IMR-90 (cell line): ENCODE measurements around the gene CACNA2D4. TPM values are rescaled to one million over a fixed set of nuclear protein-coding genes. Genes with fewer than 3 reads are reported as not detected.

ENCODE experiments used
- ATAC-seq: fragments of 200-7000 bp; cut with Tn5 transposase; 2 replicates; pipeline ENCODE4 v1.9.1; 2020; ENCODE audit warnings: low read depth, mild to moderate bottlenecking, moderate library complexity
- BruUV-seq: library from RNA; stranded (reverse); fragments of 400-500 nt; replicated peaks from 2 replicates; lab custom pipeline; 2021; lab: Mats Ljungman, UMichigan
- CTCF ChIA-PET: fragments of 300-600 bp; formaldehyde crosslinking; extraction: SDS; loops from one replicate; lab custom pipeline; 2021; ENCODE audit warnings: antibody characterized with exemption; lab: Yijun Ruan, JAX
- POLR2A ChIA-PET: fragments of 300-600 bp; sonication (Branson Sonifier 250); formaldehyde crosslinking; loops from one replicate; lab custom pipeline; 2022; ENCODE audit warnings: antibody characterized with exemption; ENCODE audit not compliant: unreplicated experiment; lab: Charles Lee
- DNase-seq: peaks from one replicate; pipeline ENCODE4 v3.0.0; 2013
- H2AFZ ChIP-seq: replicated peaks from 2 replicates; pipeline ENCODE3; 2013; ENCODE audit warnings: low read length, mild to moderate bottlenecking; ENCODE audit not compliant: poor library complexity
- H2AK5ac ChIP-seq: 2 replicates; pipeline ENCODE4 v1.6.1; 2013; ENCODE audit warnings: low read depth, low read length, inconsistent platforms
- H2AK9ac ChIP-seq: replicated peaks from 2 replicates; pipeline ENCODE3; 2013; ENCODE audit warnings: mild to moderate bottlenecking, low read depth, low read length, moderate library complexity; ENCODE audit not compliant: poor library complexity
- H2BK120ac ChIP-seq: 2 replicates; pipeline ENCODE4 v1.6.1; 2013; ENCODE audit warnings: low read depth, low read length, inconsistent platforms
- H2BK15ac ChIP-seq: 3 replicates; pipeline ENCODE4 v1.6.1; 2013; ENCODE audit warnings: low read depth, low read length, inconsistent platforms
- H2BK20ac ChIP-seq: 2 replicates; pipeline ENCODE4 v1.6.1; 2013; ENCODE audit warnings: low read depth, mild to moderate bottlenecking, inconsistent platforms, low read length, moderate library complexity
- H2BK5ac ChIP-seq: 2 replicates; pipeline ENCODE4 v1.6.1; 2013; ENCODE audit warnings: mild to moderate bottlenecking, low read depth, low read length, inconsistent platforms; ENCODE audit not compliant: poor library complexity, severe bottlenecking
- H3K14ac ChIP-seq: replicated peaks from 2 replicates; pipeline ENCODE4 v1.6.1; 2013; ENCODE audit warnings: low read depth, low read length, inconsistent platforms
- H3K18ac ChIP-seq: 2 replicates; pipeline ENCODE4 v1.6.1; 2013; ENCODE audit warnings: low read depth, low read length, control low read depth
- H3K23ac ChIP-seq: 2 replicates; pipeline ENCODE4 v1.6.1; 2013; ENCODE audit warnings: low read depth, low read length, inconsistent platforms
- H3K27ac ChIP-seq: 2 replicates; pipeline ENCODE4 v1.5.1; 2013; ENCODE audit warnings: mild to moderate bottlenecking, control low read depth, low read length; ENCODE audit not compliant: insufficient read depth
- H3K27me3 ChIP-seq: 2 replicates; pipeline ENCODE4 v1.6.1; 2013; ENCODE audit warnings: low read length; ENCODE audit not compliant: control insufficient read depth, insufficient read depth
- H3K36me3 ChIP-seq: 2 replicates; pipeline ENCODE4 v1.6.1; 2013; ENCODE audit warnings: low read length, mixed read lengths; ENCODE audit not compliant: control insufficient read depth, insufficient read depth
- H3K4ac ChIP-seq: 2 replicates; pipeline ENCODE4 v1.6.1; 2013; ENCODE audit warnings: low read depth, low read length, inconsistent platforms
- H3K4me1 ChIP-seq: 2 replicates; pipeline ENCODE4 v1.6.1; 2013; ENCODE audit warnings: low read length, mixed read lengths; ENCODE audit not compliant: control insufficient read depth, insufficient read depth
- H3K4me2 ChIP-seq: 2 replicates; pipeline ENCODE4 v1.6.1; 2013; ENCODE audit warnings: low read depth, mild to moderate bottlenecking, control low read depth, low read length, moderate library complexity
- H3K4me3 ChIP-seq: 2 replicates; pipeline ENCODE4 v1.5.1; 2013; ENCODE audit warnings: low read depth, mild to moderate bottlenecking, control low read depth, low read length, moderate library complexity; ENCODE audit not compliant: insufficient read depth
- H3K56ac ChIP-seq: 2 replicates; pipeline ENCODE4 v1.6.1; 2013; ENCODE audit warnings: low read length, inconsistent platforms; ENCODE audit not compliant: insufficient read depth; ENCODE audit errors: extremely low read depth
- H3K79me1 ChIP-seq, 2 experiments: 2 replicates each; pipeline ENCODE4 v1.6.1; 2013; ENCODE audit warnings: low read length in 2 of 2, inconsistent platforms in 1 of 2, low read depth in 1 of 2
- H3K9ac ChIP-seq: 2 replicates; pipeline ENCODE4 v1.6.1; 2013; ENCODE audit warnings: low read depth, low read length, control low read depth
- H3K9me1 ChIP-seq: 2 replicates; pipeline ENCODE4 v1.6.1; 2013; ENCODE audit warnings: low read length, inconsistent platforms; ENCODE audit not compliant: insufficient read depth
- H3K9me3 ChIP-seq: 2 replicates; pipeline ENCODE4 v1.6.1; 2013; ENCODE audit warnings: low read length; ENCODE audit not compliant: control insufficient read depth, insufficient read depth
- H4K20me1 ChIP-seq: 2 replicates; pipeline ENCODE4 v1.6.1; 2013; ENCODE audit warnings: low read length, inconsistent platforms; ENCODE audit not compliant: insufficient read depth
- H4K5ac ChIP-seq: 2 replicates; pipeline ENCODE4 v1.6.1; 2013; ENCODE audit warnings: mild to moderate bottlenecking, low read depth, low read length, control low read depth
- H4K8ac ChIP-seq, 2 experiments: 2 replicates each; pipeline ENCODE4 v1.6.1; 2013; ENCODE audit warnings: low read depth in 2 of 2, low read length in 2 of 2, control low read depth in 1 of 2, inconsistent platforms in 1 of 2
- H4K91ac ChIP-seq: 2 replicates; pipeline ENCODE4 v1.6.1; 2013; ENCODE audit warnings: low read depth, low read length, inconsistent platforms; ENCODE audit not compliant: insufficient read depth
- MAZ ChIP-seq: IDR thresholded peaks from 2 replicates; pipeline ENCODE4 v1.6.1; 2012; ENCODE audit warnings: low read depth, mild to moderate bottlenecking, low read length, improper control_type of control experiment, moderate library complexity, borderline replicate concordance
- RAD21 ChIP-seq: IDR thresholded peaks from 2 replicates; pipeline ENCODE4 v1.6.1; 2012; ENCODE audit warnings: low read length, improper control_type of control experiment
- WGBS, 2 experiments: methylation state at CpG; one replicate each; pipeline versions ENCODE4 v1.1.5 to v1.1.7; 2013; ENCODE audit warnings: missing lambda C conversion rate in 2 of 2; ENCODE audit not compliant: insufficient read length in 1 of 2; ENCODE audit errors: extremely low coverage in 2 of 2; 5-methylcytosine and 5-hydroxymethylcytosine counted together
- dilution Hi-C: fragments of 300-500 bp; cut with HindIII; formaldehyde crosslinking; loops from one replicate; pipeline ENCODE4 v1.14.3; 2018; ENCODE audit warnings: low sequenced_read_pairs; ENCODE audit not compliant: unreplicated experiment
- in situ Hi-C: fragments of 300-500 bp; cut with MboI; formaldehyde crosslinking; loops from 3 replicates; pipeline ENCODE4 v1.14.3; 2019; ENCODE audit warnings: low sequenced_read_pairs, inconsistent platforms, mixed read lengths
- intact Hi-C: fragments of 100-400 bp; cut with micrococcal nuclease; formaldehyde crosslinking; loops from 2 replicates; pipeline ENCODE4 v1.10.0; 2022
- polyA plus RNA-seq, 3 experiments: library from polyadenylated mRNA; depleted of rRNA; stranded (reverse); fragments of >200 nt; gene quantifications; 2 replicates each; pipeline ENCODE4 v1.2.3, GENCODE V29; 2012; ENCODE audit warnings: low replicate concordance in 1 of 3
- total RNA-seq: library from RNA; depleted of rRNA; stranded (reverse); fragments of >200 nt; gene quantifications from 2 replicates; pipeline ENCODE4 v1.2.3, GENCODE V29; 2012

The CACNA2D4 gene
- total and polyA plus RNA-seq, 2 of the 4 experiments (the other 2 are of a cell fraction), result 0.18 to 0.22 TPM

- no peak overlapping the region for H3K4me2 ChIP-seq
- H3K36me3 ChIP-seq, result no peaks in the 10 kb centered on the region
- H4K91ac ChIP-seq, result no peak overlapping the region
- H2BK20ac ChIP-seq, result no peak overlapping the region
- POLR2A ChIA-PET, result no interaction called here
- intact Hi-C loops (no loop called here), dilution Hi-C loops (no loop called here), in situ Hi-C loops (loop anchor here (25.0 kb wide), 1 partner anchor 476 kb away; no protein-coding TSS in a partner anchor)
- H3K14ac ChIP-seq, result no peak overlapping the region
- H3K9ac ChIP-seq, result no peak overlapping the region
- peak overlapping the region; percentile 89 for H2AFZ ChIP-seq
- no peaks in the 10 kb centered on the region for H3K79me1 ChIP-seq
- no peak overlapping the region for H2BK15ac ChIP-seq
- peak overlapping the region; percentile 50 for H2AK9ac ChIP-seq
- H4K8ac ChIP-seq, result peak overlapping the region in 1 of 2 experiments; percentile 29; a peak in 2 of 4 replicates
- 69% methylated on average over 17 of the region's 27 CpGs; no CpG with 5 or more reads in 1 of the 2 experiments for whole genome bisulfite sequencing, 2 experiments
- no peak overlapping the region for H3K27ac ChIP-seq
- no peak overlapping the region for H3K56ac ChIP-seq
- 0 out of 2 replicates have a peak, but pooled peaks have one; percentile 29 for TF ChIP-seq MAZ
- no peak for TF ChIP-seq RAD21
- H3K4me3 ChIP-seq, result no peak overlapping the region
- H3K4me1 ChIP-seq, result no peaks in the 10 kb centered on the region; the same call in 1 of the 2 replicates
- no peak overlapping the region for H3K18ac ChIP-seq
- H2BK5ac ChIP-seq, result no peak overlapping the region
- H3K4ac ChIP-seq, result no peak overlapping the region; the same call in 1 of the 2 replicates
- ATAC-seq (no peak), DNase-seq (peak; percentile 52)
- no peaks in the 10 kb centered on the region for H4K20me1 ChIP-seq
- H3K9me3 ChIP-seq, result no peaks in the 10 kb centered on the region
- H2BK120ac ChIP-seq, result no peak overlapping the region
- no peak overlapping the region for H2AK5ac ChIP-seq
- no peak overlapping the region for H3K23ac ChIP-seq
- peaks cover 7% of the 10 kb centered on the region; the same call in 1 of the 2 replicates for H3K9me1 ChIP-seq
- peaks cover 21% of the 10 kb centered on the region for H3K27me3 ChIP-seq
- CTCF ChIA-PET, result no interaction called here
- no TSS peak for BruUV-seq
- H4K5ac ChIP-seq, result no peak overlapping the region
Measured at GRCh38 chr12:1811281-1811947, 107.0 kb downstream of the CACNA2D4 start.
